Trophoblast cell (in vitro differentiated cells and primary cell): ENCODE results near the gene CASTOR1.

ENCODE experiments used
- DNase-seq, 2 donors: peaks; one replicate each; pipeline ENCODE4 v3.0.0-alpha.2; 2016
- H2AFZ ChIP-seq: 2 replicates; pipeline ENCODE4 v1.6.1; 2013; ENCODE audit warnings: low read length, moderate library complexity, mild to moderate bottlenecking; ENCODE audit not compliant: insufficient read depth, poor library complexity
- H2AK5ac ChIP-seq: 2 replicates; pipeline ENCODE4 v1.6.1; 2013; ENCODE audit warnings: mild to moderate bottlenecking, low read length
- H2BK120ac ChIP-seq: 2 replicates; pipeline ENCODE4 v1.6.1; 2013; ENCODE audit warnings: low read length, mild to moderate bottlenecking, moderate library complexity; ENCODE audit not compliant: insufficient read depth, poor library complexity
- H2BK12ac ChIP-seq: 2 replicates; pipeline ENCODE4 v1.6.1; 2013; ENCODE audit warnings: mild to moderate bottlenecking, low read length, moderate library complexity
- H2BK5ac ChIP-seq: 2 replicates; pipeline ENCODE4 v1.6.1; 2013; ENCODE audit warnings: low read length, low read depth, moderate library complexity, mild to moderate bottlenecking; ENCODE audit not compliant: poor library complexity
- H3K14ac ChIP-seq: 2 replicates; pipeline ENCODE4 v1.6.1; 2013; ENCODE audit warnings: mild to moderate bottlenecking, low read length
- H3K18ac ChIP-seq: 2 replicates; pipeline ENCODE4 v1.6.1; 2013; ENCODE audit warnings: mild to moderate bottlenecking, low read length
- H3K23ac ChIP-seq: 2 replicates; pipeline ENCODE4 v1.6.1; 2013; ENCODE audit warnings: low read length
- H3K27ac ChIP-seq: 2 replicates; pipeline ENCODE4 v1.5.1; 2013; ENCODE audit warnings: low read depth, mild to moderate bottlenecking, inconsistent platforms, low read length, moderate library complexity
- H3K27me3 ChIP-seq: 2 replicates; pipeline ENCODE4 v1.6.1; 2013; ENCODE audit warnings: inconsistent platforms, mild to moderate bottlenecking, low read length, moderate library complexity; ENCODE audit not compliant: insufficient read depth
- H3K36me3 ChIP-seq, 2 experiments: 1 replicate in 1 of 2; 2 replicates in 1 of 2; pipeline ENCODE4 v1.6.1; 2013; ENCODE audit warnings: low read length in 2 of 2, mild to moderate bottlenecking in 2 of 2, moderate library complexity in 1 of 2; ENCODE audit not compliant: insufficient read depth in 2 of 2, control insufficient read depth in 1 of 2
- H3K4ac ChIP-seq: 2 replicates; pipeline ENCODE4 v1.6.1; 2013; ENCODE audit warnings: low read depth, mild to moderate bottlenecking, low read length, moderate library complexity
- H3K4me1 ChIP-seq, 2 experiments: 1 replicate in 1 of 2; 2 replicates in 1 of 2; pipeline ENCODE4 v1.6.1; 2013; ENCODE audit warnings: low read length in 2 of 2, mild to moderate bottlenecking in 2 of 2, moderate library complexity in 1 of 2; ENCODE audit not compliant: insufficient read depth in 2 of 2, control insufficient read depth in 1 of 2
- H3K4me2 ChIP-seq: 2 replicates; pipeline ENCODE4 v1.6.1; 2013; ENCODE audit warnings: inconsistent platforms, mild to moderate bottlenecking, low read length, moderate library complexity
- H3K4me3 ChIP-seq: 2 replicates; pipeline ENCODE4 v1.5.1; 2013; ENCODE audit warnings: mild to moderate bottlenecking, low read depth, low read length, inconsistent platforms
- H3K79me1 ChIP-seq: one replicate; pipeline ENCODE4 v1.6.1; 2013; ENCODE audit warnings: low read length
- H3K79me2 ChIP-seq: 2 replicates; pipeline ENCODE4 v1.6.1; 2013; ENCODE audit warnings: low read length, mild to moderate bottlenecking; ENCODE audit not compliant: control insufficient read depth, insufficient read depth, poor library complexity
- H3K9ac ChIP-seq: 2 replicates; pipeline ENCODE4 v1.6.1; 2013; ENCODE audit warnings: mild to moderate bottlenecking, low read length
- H3K9me3 ChIP-seq: 2 replicates; pipeline ENCODE4 v1.6.1; 2013; ENCODE audit warnings: low read depth, mild to moderate bottlenecking, control low read depth, inconsistent platforms, low read length; ENCODE audit not compliant: insufficient read depth
- H4K12ac ChIP-seq: 2 replicates; pipeline ENCODE4 v1.6.1; 2013; ENCODE audit warnings: low read depth, mild to moderate bottlenecking, low read length, moderate library complexity
- H4K8ac ChIP-seq: 2 replicates; pipeline ENCODE4 v1.6.1; 2013; ENCODE audit warnings: low read depth, mild to moderate bottlenecking, low read length, moderate library complexity
- H4K91ac ChIP-seq: one replicate; pipeline ENCODE4 v1.6.1; 2013; ENCODE audit warnings: low read depth, mild to moderate bottlenecking, low read length, moderate library complexity
- WGBS: extraction: QIAGEN DNeasy Blood & Tissue Kit; methylation state at CpG from one replicate; pipeline ENCODE4 v1.1.7; 2013; ENCODE audit warnings: missing lambda C conversion rate; ENCODE audit not compliant: insufficient read length, insufficient coverage; ENCODE audit errors: extremely low coverage; 5-methylcytosine and 5-hydroxymethylcytosine counted together

CASTOR1 gene

DNA sequence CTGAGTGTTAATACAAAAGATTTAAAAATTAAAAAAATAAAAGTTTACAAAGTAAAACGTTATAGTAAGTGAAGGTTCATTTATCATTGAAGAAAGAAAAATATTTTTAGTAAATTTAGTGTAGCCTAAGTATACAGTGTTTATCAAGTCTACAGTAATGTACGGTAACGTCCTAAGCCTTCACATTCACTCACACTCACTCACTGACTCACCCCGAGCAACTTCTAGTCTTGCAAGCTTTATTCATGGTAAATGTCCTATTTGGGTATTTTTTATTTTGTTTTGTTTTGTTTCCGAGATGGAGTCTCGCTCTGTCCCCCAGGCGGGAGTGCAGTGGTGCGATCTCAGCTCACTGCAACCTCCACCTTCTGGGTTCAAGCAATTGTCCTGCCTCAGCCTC, 8.8 kb downstream of the CASTOR1 start:
- Histone ChIP-seq H3K27me3 (no peaks in the 10 kb centered on the region), H3K79me1 (no peaks in the 10 kb centered on the region), H2BK5ac (no peak overlapping the region), H3K14ac (no peak overlapping the region), H3K4me2 (no peak overlapping the region), H3K4me3 (no peak overlapping the region), H2BK12ac (no peak overlapping the region), H3K18ac (no peak overlapping the region), H3K36me3 (peaks cover 21 to 26% of the 10 kb centered on the region in 2 experiments), H3K9ac (no peak overlapping the region), H2AK5ac (no peak overlapping the region), H3K79me2 (no peaks in the 10 kb centered on the region), H3K9me3 (peaks cover 4% of the 10 kb centered on the region), H2BK120ac (no peak overlapping the region), H3K23ac (no peak overlapping the region), H3K4me1 (peaks cover 0 to 9% of the 10 kb centered on the region in 2 experiments), H4K91ac (no peak overlapping the region), H4K12ac (no peak overlapping the region), H3K4ac (no peak overlapping the region), H2AFZ (no peak overlapping the region), H4K8ac (no peak overlapping the region), H3K27ac (no peak overlapping the region)
- DNase-seq: no peak
- WGBS: no CpG with 5 or more reads among the region's 8 CpGs

DNA sequence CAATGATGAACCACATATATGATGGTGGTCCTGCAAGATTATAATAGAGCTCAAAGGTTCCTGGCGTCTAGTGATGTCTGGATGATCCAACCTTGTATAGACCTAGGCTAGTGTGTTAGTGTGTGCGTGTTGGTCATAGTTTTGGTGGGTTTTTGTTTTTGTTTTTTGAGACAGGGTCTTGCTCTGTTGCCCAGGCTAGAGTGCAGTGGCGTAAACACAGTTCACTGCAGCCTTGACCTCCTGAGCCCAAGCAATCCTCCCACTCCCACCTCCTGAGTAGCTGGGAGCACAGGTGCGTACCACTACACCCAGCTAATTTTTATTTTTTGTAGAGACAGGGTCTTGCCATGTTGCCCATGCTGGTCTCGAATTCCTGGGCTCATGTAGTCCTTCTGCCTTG, 9.4 kb downstream of the CASTOR1 start:
- no peak overlapping the region for H3K4me3 ChIP-seq
- H3K4ac ChIP-seq: no peak overlapping the region
- DNase-seq: no peak
- H3K9me3 ChIP-seq: peaks cover 4% of the 10 kb centered on the region
- no peak overlapping the region for H2BK120ac ChIP-seq
- H3K4me2 ChIP-seq: no peak overlapping the region
- H3K27ac ChIP-seq: no peak overlapping the region
- no peak overlapping the region for H2BK12ac ChIP-seq
- no CpG with 5 or more reads among the region's 5 CpGs for WGBS
- no peak overlapping the region for H4K8ac ChIP-seq
- no peak overlapping the region for H3K23ac ChIP-seq
- no peak overlapping the region for H2BK5ac ChIP-seq
- no peaks in the 10 kb centered on the region for H3K79me2 ChIP-seq
- no peaks in the 10 kb centered on the region for H3K27me3 ChIP-seq
- H3K79me1 ChIP-seq: no peaks in the 10 kb centered on the region
- no peak overlapping the region for H2AFZ ChIP-seq
- peaks cover 15 to 20% of the 10 kb centered on the region in 2 experiments for H3K36me3 ChIP-seq
- H2AK5ac ChIP-seq: no peak overlapping the region
- H3K9ac ChIP-seq: no peak overlapping the region
- no peak overlapping the region for H3K18ac ChIP-seq
- no peak overlapping the region for H3K14ac ChIP-seq
- no peak overlapping the region for H4K91ac ChIP-seq
- H3K4me1 ChIP-seq: peaks cover 0 to 9% of the 10 kb centered on the region in 2 experiments
- H4K12ac ChIP-seq: no peak overlapping the region

DNA sequence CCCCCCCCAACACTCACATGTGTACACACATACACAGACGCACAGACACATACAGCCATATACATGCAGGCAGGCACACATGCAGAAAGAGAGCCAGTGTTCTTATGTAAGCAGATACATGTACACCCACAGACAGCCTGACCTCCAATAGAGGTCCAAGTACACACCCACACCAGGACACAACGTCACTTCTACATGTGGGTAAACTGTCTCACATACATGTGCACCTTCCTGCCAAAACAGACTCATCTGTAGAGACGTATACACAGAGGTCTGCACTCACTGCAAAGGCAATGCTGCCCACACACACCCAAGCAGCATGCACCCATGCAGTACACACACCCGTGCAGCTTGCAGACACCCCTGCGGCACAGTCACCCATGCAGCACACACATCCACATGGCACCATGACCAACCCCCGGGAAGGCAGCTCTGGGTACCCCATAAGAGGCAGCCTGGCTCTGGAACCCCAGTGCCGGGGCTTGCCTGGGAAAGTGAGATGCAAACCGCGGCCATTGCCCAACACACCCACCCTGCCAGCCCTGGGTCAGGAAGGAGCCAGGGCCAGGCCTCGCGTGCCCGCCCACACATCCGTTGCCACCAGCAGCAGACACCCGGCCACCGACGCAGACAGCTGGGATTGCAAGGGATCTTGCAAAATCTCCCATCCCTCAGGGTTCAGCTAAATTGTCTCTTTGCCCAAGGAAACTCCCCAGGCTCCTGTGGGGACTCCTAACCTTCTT, 10.1 kb downstream of the CASTOR1 start:
- Histone ChIP-seq H3K9ac (no peak overlapping the region), H3K4me1 (peaks cover 0 to 9% of the 10 kb centered on the region in 2 experiments), H3K18ac (no peak overlapping the region), H2BK5ac (no peak overlapping the region), H2AFZ (no peak overlapping the region), H3K79me1 (no peaks in the 10 kb centered on the region), H3K4me2 (no peak overlapping the region), H4K91ac (no peak overlapping the region), H3K36me3 (peaks cover 9 to 13% of the 10 kb centered on the region in 2 experiments), H2BK12ac (no peak overlapping the region), H3K14ac (no peak overlapping the region), H4K8ac (no peak overlapping the region), H3K23ac (peak overlapping the region; percentile 69), H3K79me2 (no peaks in the 10 kb centered on the region), H3K4ac (no peak overlapping the region), H3K4me3 (peak overlapping the region; percentile 4), H2BK120ac (no peak overlapping the region), H2AK5ac (no peak overlapping the region), H3K27me3 (no peaks in the 10 kb centered on the region), H4K12ac (no peak overlapping the region), H3K9me3 (peaks cover 4% of the 10 kb centered on the region), H3K27ac (no peak overlapping the region)
- peak; percentile 40 to 50 for DNase-seq
- no CpG with 5 or more reads among the region's 16 CpGs for WGBS

DNA sequence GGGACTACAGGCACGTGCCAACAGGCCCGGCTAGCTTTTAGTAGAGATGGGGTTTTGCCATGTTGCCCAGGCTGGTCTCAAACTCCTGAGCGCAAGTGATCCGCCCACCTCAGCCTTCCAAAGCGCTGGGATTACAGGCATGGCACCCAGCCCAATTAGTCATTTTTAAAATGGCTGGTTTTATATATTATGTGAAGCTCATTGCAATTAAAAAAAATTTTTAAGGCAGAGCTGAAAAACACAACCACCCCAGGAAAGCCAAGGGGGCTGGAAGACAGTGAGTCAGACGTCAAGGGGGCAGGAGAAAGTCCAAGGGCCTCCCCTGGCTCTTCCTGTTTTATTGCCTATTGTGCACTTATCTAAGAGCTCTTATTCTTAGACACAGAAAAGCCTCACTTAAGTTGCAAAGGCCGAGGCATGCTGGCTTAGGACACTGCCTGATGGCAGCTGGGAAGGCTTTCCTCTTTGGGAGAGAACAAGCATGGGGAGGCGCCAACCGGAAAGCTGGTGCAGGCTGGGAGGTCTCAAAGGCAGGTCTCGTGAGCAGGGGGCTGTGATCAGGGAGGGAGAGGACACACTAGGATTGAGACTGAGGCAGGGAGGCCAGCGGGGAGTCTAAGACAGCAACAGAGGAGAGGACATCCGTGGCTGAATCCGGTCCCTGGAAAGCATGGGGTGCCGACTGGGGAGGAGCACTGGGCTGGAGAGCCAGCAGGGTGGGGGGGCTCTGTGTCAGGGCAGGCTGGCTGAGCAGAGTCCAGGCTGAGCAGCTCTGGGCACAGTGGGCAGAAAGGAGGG, 11.6 kb downstream of the CASTOR1 start:
- Histone ChIP-seq H3K4me1 (peaks cover 0 to 7% of the 10 kb centered on the region in 2 experiments), H3K27me3 (no peaks in the 10 kb centered on the region), H4K8ac (no peak overlapping the region), H4K12ac (no peak overlapping the region), H2BK5ac (no peak overlapping the region), H3K4me2 (no peak overlapping the region), H3K79me1 (no peaks in the 10 kb centered on the region), H3K4ac (no peak overlapping the region), H2BK12ac (no peak overlapping the region), H3K14ac (no peak overlapping the region), H3K9ac (no peak overlapping the region), H3K23ac (no peak overlapping the region), H3K36me3 (peaks cover 0 to under 1% of the 10 kb centered on the region in 2 experiments), H4K91ac (peak overlapping the region; percentile 2), H3K18ac (no peak overlapping the region), H2BK120ac (no peak overlapping the region), H3K9me3 (peaks cover 2% of the 10 kb centered on the region), H3K4me3 (no peak overlapping the region), H3K79me2 (no peaks in the 10 kb centered on the region), H3K27ac (no peak overlapping the region), H2AK5ac (no peak overlapping the region), H2AFZ (no peak overlapping the region)
- no peak for DNase-seq
- no CpG with 5 or more reads among the region's 14 CpGs for WGBS
